AG09309 (cell line): Measurements from ENCODE around the gene GALR1.

Experiments used
- DNase-seq: peaks from one replicate; pipeline ENCODE4 v3.0.0-alpha.2; 2010; ENCODE audit warnings: low read depth
- H3K4me3 ChIP-seq: 2 replicates; pipeline ENCODE4 v1.5.1; 2011; ENCODE audit warnings: mild to moderate bottlenecking, low read depth, low read length, moderate library complexity; ENCODE audit not compliant: control insufficient read depth
- TF ChIP-seq, protein P1 (sequence below): IDR thresholded peaks from 2 replicates; pipeline ENCODE4 v1.5.1; 2011; ENCODE audit warnings: mild to moderate bottlenecking, low read depth, low read length, inconsistent platforms; ENCODE audit not compliant: insufficient read depth, control insufficient read depth; ENCODE audit errors: missing control alignments

GALR1 gene

DNA sequence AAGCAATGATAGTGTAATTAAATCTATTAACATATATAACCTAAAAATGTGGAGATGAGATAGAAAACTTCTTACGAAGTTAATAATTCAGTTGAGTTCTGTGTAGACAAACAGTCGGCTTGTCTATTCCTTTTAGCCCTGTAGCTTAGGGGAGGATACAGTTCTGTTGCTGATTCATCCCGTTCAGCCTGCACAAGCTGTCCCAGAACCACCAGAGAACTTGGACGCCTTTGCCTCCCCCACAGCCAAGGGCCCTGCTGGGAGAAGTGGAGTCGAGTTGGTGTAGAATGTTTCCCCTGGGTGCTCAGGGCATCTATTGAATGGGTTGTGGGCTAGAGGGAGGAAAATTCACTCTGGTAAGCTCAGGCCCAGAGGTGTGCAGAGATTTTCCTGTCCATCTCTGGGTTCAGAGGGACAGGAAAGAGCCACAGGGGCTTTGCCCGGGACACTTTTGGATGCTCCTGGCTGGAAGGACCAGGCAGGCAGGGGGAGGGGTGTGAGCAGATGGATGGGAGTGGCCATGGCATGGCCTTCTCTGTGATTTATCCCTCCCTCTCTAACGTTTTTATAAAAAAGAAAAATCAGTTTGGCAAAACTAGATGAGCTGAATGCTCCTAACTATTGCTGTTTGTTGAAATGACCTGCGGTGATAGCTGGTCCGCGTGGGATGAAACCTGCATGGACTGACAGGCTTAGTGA is 42.8 kb upstream of the GALR1 start:
- TF ChIP-seq, protein P1, sequence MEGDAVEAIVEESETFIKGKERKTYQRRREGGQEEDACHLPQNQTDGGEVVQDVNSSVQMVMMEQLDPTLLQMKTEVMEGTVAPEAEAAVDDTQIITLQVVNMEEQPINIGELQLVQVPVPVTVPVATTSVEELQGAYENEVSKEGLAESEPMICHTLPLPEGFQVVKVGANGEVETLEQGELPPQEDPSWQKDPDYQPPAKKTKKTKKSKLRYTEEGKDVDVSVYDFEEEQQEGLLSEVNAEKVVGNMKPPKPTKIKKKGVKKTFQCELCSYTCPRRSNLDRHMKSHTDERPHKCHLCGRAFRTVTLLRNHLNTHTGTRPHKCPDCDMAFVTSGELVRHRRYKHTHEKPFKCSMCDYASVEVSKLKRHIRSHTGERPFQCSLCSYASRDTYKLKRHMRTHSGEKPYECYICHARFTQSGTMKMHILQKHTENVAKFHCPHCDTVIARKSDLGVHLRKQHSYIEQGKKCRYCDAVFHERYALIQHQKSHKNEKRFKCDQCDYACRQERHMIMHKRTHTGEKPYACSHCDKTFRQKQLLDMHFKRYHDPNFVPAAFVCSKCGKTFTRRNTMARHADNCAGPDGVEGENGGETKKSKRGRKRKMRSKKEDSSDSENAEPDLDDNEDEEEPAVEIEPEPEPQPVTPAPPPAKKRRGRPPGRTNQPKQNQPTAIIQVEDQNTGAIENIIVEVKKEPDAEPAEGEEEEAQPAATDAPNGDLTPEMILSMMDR, result no peak
- H3K4me3 ChIP-seq, result no peak overlapping the region
- no peak for DNase-seq

DNA sequence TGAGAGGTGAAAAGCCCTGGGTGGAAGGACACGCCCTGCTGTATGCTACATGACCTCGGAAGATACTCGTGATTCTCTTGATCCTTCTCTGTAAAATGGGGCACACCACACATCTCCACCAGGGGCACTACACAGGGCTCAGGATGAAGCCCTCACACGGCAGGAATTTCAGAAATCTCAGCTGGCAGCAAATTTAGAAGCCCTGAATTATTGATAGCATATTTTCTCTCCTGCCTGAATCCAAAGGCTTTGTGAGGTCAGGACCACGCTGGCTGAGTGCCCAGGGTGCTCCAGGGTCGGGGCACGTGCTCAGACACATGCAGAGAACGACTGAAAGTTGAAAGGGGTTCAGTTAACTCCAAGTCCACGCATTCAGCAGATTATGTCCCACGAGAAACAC is 42.1 kb upstream of the GALR1 start:
- TF ChIP-seq, protein P1, result peak; percentile 81
- no peak overlapping the region for H3K4me3 ChIP-seq
- peak; percentile 18 for DNase-seq

DNA sequence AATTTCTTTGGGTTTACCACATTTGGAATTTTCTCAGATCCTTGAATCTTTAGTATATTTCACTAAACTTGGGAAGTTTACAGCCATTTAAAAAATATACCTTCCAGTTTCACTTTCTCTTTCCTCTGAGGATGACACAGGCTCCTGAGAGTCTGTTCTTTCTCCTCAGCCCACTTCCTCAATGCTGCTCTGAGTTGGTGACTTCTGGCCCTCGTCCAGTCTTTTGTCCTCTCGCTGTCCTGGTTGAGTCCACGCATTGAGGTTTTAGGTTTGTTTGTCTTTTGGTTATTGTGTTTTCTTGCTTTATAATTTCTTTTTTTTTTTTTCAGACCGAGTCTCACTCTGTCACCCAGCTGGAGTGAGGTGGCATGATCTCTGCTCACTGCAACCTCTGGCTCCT is 40.7 kb upstream of the GALR1 start:
- DNase-seq, result no peak
- no peak overlapping the region for H3K4me3 ChIP-seq
- TF ChIP-seq, protein P1, result no peak

DNA sequence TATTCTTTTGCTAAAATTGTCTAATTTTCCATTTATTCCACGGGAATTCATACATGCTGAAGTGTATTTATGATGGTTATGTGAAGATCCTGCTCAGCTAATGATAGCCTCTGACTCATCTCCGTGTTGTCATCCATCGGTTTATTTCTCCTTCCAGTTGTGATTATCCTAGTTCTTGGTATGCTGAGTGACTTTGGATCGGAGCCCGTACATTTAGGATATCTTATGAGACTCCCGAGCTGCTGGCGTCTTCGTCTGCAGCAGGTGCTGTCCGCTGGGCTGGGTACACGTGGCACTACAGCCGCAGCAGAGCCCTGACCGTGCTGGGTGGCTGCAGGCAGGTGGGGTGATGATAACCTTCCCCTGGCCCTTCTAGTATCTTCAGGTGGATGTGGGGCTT is 40.1 kb upstream of the GALR1 start:
- TF ChIP-seq, protein P1, result no peak
- no peak for DNase-seq
- no peak overlapping the region for H3K4me3 ChIP-seq

DNA sequence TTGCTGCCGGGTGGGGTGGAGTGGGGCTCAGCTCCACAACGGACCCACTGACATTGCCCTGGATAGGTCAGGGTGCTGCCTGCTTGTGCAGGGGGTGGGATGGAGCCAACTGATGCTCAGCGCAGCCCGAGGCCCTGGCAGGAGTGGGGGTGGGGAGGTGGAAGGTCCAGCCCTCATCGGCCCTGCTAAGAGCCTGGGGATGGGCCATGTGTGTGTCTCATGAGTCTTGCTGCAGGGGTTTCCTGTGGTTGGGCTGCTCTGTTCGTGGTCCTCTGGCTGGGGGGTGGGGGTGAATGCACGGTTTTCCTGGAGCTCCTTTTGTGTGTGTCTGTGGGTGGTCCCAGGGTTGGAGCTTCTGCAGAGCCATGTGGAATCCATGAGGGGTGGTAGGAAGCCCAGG is 39.4 kb upstream of the GALR1 start:
- DNase-seq, result no peak
- H3K4me3 ChIP-seq, result no peak overlapping the region
- TF ChIP-seq, protein P1, result no peak

DNA sequence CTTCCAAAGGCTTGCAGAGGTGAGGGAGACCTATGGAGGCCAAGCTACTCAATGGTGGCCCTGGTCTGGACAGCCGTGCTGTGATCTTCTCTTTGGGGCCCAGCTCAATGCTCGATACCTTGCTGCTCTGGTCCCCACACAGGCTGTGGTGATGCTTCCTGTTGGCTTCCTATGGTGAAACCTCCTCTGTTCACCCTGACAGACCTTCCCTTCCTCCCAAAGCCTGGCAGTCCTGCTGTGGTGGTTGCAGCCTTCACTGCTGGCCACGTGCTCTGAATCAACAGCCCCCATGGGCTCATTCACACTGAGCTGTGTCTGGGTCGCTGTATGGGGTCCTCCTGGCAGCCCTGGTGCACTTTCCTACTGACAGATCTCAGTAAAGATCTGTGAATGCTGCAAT is 31.0 kb upstream of the GALR1 start:
- DNase-seq, result no peak
- H3K4me3 ChIP-seq, result no peak overlapping the region
- TF ChIP-seq, protein P1, result no peak
